Osteocyte (in vitro differentiated cells): Measurements from ENCODE around the gene LSM8. TPM values are rescaled to one million over a fixed set of nuclear protein-coding genes. Genes with fewer than 3 reads are reported as not detected.
A peak's percentile ranks its signal among the peaks of the same experiment; 100 is the strongest.

ENCODE experiments used
- DNase-seq: peaks from one replicate; pipeline ENCODE4 v3.0.0; 2021; ENCODE audit warnings: mixed read lengths; ENCODE audit not compliant: unreplicated experiment; ENCODE audit errors: extremely low spot score
- H3K27ac Mint-ChIP-seq: one replicate; pipeline ENCODE4 v1.8.0; 2021; ENCODE audit warnings: mild to moderate bottlenecking, mixed read lengths; ENCODE audit not compliant: unreplicated experiment
- H3K27me3 Mint-ChIP-seq: one replicate; pipeline ENCODE4 v1.8.0; 2021; ENCODE audit warnings: mixed read lengths; ENCODE audit not compliant: unreplicated experiment
- H3K36me3 Mint-ChIP-seq: one replicate; pipeline ENCODE4 v1.8.0; 2021; ENCODE audit warnings: mixed read lengths; ENCODE audit not compliant: unreplicated experiment
- H3K4me1 Mint-ChIP-seq: one replicate; pipeline ENCODE4 v1.8.0; 2021; ENCODE audit warnings: mixed read lengths; ENCODE audit not compliant: unreplicated experiment
- H3K4me3 Mint-ChIP-seq: one replicate; pipeline ENCODE4 v1.8.0; 2021; ENCODE audit warnings: mild to moderate bottlenecking, moderate library complexity, mixed read lengths; ENCODE audit not compliant: unreplicated experiment
- H3K9me3 Mint-ChIP-seq: one replicate; pipeline ENCODE4 v1.8.0; 2021; ENCODE audit warnings: mixed read lengths; ENCODE audit not compliant: unreplicated experiment
- total RNA-seq: library from RNA; stranded (reverse); gene quantifications from 2 replicates; pipeline ENCODE4 v1.2.1, GENCODE V29; 2021
- TF ChIP-seq, protein P1 (sequence below): fragments of 200-600 bp; sonication (generic); IDR thresholded peaks from 2 replicates; pipeline ENCODE4 v1.5.0; 2021; ENCODE audit warnings: antibody characterized with exemption, mild to moderate bottlenecking, moderate library complexity

The LSM8 gene
- total RNA-seq, 1 donor from 2014 or later, result 27.3 TPM

DNA sequence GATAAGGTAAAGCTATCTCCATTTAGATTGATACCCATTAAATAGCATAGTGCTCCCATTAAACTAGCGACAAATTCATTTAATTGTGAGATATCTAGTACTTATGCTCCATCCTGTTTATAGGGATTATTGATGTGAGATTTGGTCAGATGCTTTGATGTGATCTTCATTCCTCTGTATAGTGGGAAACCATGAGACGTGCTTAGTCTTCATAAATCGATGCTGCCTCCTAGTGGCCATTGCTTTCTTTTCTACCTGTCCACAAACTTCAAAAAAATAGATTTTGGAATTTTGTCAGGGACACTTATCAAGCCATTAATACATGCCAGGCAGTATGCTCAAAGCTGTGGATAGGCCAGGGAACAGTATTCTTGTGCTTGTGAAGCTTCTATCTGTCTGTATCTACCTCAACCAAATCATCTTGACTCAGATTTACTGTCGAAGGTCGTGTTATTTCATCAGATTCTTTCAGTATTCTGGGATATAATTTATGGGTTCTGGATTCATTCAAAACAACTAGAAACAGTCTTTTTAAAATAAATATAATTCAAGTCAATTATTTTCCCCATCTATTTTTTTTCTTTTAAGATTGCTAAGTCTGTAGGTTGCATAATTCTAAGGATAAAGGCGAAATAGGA lies 12.0 kb downstream of the LSM8 start:
- H3K4me1 Mint-ChIP-seq, result no peaks in the 10 kb centered on the region
- TF ChIP-seq, protein P1, sequence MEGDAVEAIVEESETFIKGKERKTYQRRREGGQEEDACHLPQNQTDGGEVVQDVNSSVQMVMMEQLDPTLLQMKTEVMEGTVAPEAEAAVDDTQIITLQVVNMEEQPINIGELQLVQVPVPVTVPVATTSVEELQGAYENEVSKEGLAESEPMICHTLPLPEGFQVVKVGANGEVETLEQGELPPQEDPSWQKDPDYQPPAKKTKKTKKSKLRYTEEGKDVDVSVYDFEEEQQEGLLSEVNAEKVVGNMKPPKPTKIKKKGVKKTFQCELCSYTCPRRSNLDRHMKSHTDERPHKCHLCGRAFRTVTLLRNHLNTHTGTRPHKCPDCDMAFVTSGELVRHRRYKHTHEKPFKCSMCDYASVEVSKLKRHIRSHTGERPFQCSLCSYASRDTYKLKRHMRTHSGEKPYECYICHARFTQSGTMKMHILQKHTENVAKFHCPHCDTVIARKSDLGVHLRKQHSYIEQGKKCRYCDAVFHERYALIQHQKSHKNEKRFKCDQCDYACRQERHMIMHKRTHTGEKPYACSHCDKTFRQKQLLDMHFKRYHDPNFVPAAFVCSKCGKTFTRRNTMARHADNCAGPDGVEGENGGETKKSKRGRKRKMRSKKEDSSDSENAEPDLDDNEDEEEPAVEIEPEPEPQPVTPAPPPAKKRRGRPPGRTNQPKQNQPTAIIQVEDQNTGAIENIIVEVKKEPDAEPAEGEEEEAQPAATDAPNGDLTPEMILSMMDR, result peak; percentile 76
- no peaks in the 10 kb centered on the region for H3K9me3 Mint-ChIP-seq
- no peak overlapping the region for H3K4me3 Mint-ChIP-seq
- no peaks in the 10 kb centered on the region for H3K27me3 Mint-ChIP-seq
- H3K36me3 Mint-ChIP-seq, result peaks cover 9% of the 10 kb centered on the region
- DNase-seq, result no peak
- no peak overlapping the region for H3K27ac Mint-ChIP-seq

DNA sequence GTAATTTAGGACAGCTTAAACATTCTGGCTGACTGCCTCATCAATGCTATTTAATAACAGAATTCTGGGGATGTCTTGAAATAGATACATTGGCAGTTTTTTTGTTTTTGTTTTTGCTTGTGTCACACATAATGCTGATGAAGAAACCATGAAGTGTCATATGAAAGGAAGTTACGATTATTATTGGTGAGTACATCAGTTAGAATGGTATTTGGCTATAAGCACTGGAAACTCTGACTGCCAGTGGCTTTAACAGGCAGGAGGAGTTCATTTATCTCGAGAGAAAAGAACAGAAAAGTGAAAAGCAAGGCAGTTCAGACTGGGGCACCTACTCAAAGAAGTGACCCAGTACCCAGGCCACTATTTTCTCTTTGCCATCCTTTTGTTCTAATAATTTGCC lies 18.1 kb downstream of the LSM8 start:
- H3K27me3 Mint-ChIP-seq, result no peaks in the 10 kb centered on the region
- no peak overlapping the region for H3K4me3 Mint-ChIP-seq
- TF ChIP-seq, protein P1, result no peak
- DNase-seq, result no peak
- H3K9me3 Mint-ChIP-seq, result no peaks in the 10 kb centered on the region
- H3K36me3 Mint-ChIP-seq, result no peaks in the 10 kb centered on the region
- no peaks in the 10 kb centered on the region for H3K4me1 Mint-ChIP-seq
- H3K27ac Mint-ChIP-seq, result no peak overlapping the region

DNA sequence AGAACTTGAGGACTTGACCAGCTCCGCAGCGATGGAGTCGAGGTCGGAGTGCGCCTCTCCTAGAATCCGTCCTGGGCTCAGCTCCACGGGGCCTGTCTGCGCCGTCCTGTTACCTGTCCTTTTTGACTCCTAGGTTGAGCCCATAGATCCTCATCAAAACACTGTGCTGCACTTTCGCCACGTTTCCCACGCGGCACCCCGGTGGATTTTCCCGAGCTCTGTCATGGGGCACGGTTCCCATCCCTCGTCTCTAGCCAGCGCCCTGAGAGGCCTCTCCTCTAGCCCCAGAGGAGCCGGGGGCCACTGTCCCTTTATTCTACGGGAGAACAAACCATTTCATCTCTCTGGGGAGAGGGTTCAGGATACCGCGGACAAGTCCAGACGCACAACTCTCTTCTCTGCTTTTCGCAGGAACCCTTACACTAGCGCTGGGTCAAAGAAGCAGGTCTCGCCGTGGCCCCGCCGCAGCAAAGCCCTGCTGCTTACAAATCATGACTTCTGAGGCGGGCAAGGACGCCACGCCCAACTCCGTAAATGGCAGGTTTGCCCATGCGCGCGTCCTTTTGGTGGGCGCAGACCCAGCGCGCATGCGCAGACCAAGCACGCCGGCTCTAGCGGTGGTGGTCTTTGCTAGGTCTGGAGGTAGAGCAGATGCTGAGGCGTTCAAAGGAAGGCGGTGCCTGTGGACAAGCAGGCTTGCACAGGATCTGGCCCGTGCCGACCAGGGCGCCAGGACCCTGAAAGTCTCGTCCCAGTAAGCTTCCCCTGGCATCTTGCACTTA lies 30.3 kb downstream of the LSM8 start:
- no peak overlapping the region for H3K27ac Mint-ChIP-seq
- no peaks in the 10 kb centered on the region for H3K4me1 Mint-ChIP-seq
- DNase-seq, result no peak
- H3K36me3 Mint-ChIP-seq, result no peaks in the 10 kb centered on the region
- no peaks in the 10 kb centered on the region for H3K9me3 Mint-ChIP-seq
- H3K4me3 Mint-ChIP-seq, result no peak overlapping the region
- TF ChIP-seq, protein P1, result no peak
- no peaks in the 10 kb centered on the region for H3K27me3 Mint-ChIP-seq

DNA sequence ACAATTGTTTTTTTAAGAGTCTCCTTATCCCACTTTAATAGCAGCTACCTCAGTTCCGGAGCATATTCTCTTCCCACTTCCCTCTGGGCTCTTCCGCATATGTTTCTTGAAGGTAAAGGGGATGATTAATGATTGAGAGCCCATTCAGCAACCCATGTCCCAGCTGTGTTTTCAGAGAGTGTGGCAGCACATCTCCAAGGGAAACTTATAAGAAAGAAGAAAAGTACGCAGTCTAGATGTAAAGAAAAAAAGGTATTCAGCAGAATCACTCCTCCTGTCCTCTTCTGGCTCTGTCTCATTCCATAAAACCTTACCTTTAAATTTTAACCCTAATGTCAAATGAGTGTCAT lies 30.8 kb downstream of the LSM8 start:
- H3K9me3 Mint-ChIP-seq, result no peaks in the 10 kb centered on the region
- TF ChIP-seq, protein P1, result no peak
- no peaks in the 10 kb centered on the region for H3K4me1 Mint-ChIP-seq
- no peak for DNase-seq
- H3K27ac Mint-ChIP-seq, result no peak overlapping the region
- H3K27me3 Mint-ChIP-seq, result no peaks in the 10 kb centered on the region
- no peaks in the 10 kb centered on the region for H3K36me3 Mint-ChIP-seq
- no peak overlapping the region for H3K4me3 Mint-ChIP-seq

DNA sequence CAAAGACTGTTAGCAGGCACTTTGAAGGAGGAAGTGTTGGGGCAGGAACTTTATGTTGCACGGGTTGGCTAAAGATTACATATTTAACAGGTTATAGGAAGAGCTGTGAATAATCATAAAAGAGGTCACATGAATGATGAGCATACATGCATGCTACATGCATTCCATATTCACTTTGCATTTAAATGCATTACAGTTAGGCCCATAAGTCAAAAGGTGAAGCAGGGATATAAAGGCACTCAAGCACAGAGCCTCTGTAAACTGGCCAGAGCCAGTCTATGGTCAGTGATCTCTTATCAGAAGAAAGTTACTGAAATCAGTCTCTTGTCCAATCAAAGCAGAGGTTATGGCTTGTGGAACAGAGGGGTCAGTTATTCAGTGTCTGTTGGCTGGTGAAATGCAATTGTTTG lies 33.3 kb downstream of the LSM8 start:
- Mint-ChIP-seq H3K36me3 (no peaks in the 10 kb centered on the region), H3K9me3 (no peaks in the 10 kb centered on the region), H3K27me3 (no peaks in the 10 kb centered on the region), H3K4me1 (no peaks in the 10 kb centered on the region), H3K27ac (no peak overlapping the region), H3K4me3 (no peak overlapping the region)
- DNase-seq, result no peak
- TF ChIP-seq, protein P1, result no peak
